NB4 (cell line): ENCODE results near the gene TMEM151A.

Source experiments
- DNase-seq: peaks from one replicate; pipeline ENCODE4 v3.0.0; 2010; ENCODE audit warnings: low read depth
- H3K4me3 ChIP-seq: one replicate; pipeline ENCODE4 v1.5.1; 2011; ENCODE audit warnings: mild to moderate bottlenecking, low read depth, low read length, moderate library complexity
- MYC ChIP-seq: IDR thresholded peaks from 2 replicates; pipeline ENCODE4 v1.6.1; 2011; ENCODE audit warnings: low read depth, low read length
- POLR2A ChIP-seq: IDR thresholded peaks from 2 replicates; pipeline ENCODE4 v1.6.1; 2011; ENCODE audit warnings: mild to moderate bottlenecking; ENCODE audit not compliant: insufficient read length; ENCODE audit errors: extremely low read depth
- TF ChIP-seq, protein P1 (sequence below): IDR thresholded peaks from one replicate; pipeline ENCODE4 v1.5.1; 2012; ENCODE audit warnings: low read depth, low read length
- TF ChIP-seq, protein P2 (sequence below): IDR thresholded peaks from 2 replicates; pipeline ENCODE4 v1.6.1; 2011; ENCODE audit warnings: low read depth, low read length

Gene TMEM151A

DNA sequence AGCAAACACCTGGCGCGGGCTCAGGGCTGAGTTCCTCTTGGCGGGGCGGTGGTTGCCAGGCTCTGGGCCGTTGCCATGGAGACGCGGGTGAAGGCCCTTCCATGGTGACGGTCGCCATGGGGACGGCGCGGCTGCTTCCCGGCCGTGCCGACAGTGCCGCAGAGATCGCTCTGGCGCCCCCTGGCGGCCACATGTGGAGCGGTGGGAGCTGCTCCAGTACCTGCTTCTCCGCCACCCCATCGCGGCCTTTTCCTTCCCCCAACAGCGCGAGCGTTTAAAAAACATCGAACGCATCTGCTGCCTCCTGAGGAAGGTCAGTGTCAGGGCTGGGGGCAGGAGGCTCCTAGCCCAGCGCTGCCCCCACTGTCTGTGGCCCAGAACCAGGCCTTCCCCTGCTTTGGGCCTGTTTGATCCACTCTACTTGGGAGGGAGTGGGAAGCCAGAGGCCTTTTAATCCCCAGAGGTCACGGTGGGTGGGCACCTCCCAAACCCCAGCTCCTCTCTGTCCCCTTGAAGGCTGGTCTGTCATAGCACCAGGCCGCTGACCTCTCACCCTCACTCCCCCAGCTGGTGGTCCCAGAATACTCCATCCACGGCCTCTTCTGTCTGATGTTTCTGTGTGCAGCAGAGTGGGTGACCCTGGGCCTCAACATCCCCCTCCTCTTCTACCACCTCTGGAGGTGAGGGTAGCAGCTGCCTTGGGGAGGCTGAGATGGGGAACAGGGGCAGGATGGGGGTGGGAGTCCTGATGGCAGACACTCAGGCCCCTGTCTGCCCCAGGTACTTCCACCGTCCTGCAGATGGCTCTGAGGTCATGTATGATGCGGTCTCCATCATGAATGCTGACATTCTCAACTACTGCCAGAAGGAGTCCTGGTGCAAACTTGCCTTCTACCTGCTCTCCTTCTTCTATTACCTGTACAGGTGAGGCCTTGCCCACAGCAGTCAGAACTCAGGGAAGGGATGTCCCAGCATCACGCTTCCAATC lies 8.9 kb upstream of the TMEM151A start:
- TF ChIP-seq, protein P1, sequence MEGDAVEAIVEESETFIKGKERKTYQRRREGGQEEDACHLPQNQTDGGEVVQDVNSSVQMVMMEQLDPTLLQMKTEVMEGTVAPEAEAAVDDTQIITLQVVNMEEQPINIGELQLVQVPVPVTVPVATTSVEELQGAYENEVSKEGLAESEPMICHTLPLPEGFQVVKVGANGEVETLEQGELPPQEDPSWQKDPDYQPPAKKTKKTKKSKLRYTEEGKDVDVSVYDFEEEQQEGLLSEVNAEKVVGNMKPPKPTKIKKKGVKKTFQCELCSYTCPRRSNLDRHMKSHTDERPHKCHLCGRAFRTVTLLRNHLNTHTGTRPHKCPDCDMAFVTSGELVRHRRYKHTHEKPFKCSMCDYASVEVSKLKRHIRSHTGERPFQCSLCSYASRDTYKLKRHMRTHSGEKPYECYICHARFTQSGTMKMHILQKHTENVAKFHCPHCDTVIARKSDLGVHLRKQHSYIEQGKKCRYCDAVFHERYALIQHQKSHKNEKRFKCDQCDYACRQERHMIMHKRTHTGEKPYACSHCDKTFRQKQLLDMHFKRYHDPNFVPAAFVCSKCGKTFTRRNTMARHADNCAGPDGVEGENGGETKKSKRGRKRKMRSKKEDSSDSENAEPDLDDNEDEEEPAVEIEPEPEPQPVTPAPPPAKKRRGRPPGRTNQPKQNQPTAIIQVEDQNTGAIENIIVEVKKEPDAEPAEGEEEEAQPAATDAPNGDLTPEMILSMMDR, result peak; percentile 94
- peak; percentile 27 for TF ChIP-seq POLR2A
- peak; percentile 79 for TF ChIP-seq MYC
- TF ChIP-seq, protein P2, sequence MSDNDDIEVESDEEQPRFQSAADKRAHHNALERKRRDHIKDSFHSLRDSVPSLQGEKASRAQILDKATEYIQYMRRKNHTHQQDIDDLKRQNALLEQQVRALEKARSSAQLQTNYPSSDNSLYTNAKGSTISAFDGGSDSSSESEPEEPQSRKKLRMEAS, result peak; percentile 89
- H3K4me3 ChIP-seq, result no peak overlapping the region
- peak; percentile 96 for DNase-seq

DNA sequence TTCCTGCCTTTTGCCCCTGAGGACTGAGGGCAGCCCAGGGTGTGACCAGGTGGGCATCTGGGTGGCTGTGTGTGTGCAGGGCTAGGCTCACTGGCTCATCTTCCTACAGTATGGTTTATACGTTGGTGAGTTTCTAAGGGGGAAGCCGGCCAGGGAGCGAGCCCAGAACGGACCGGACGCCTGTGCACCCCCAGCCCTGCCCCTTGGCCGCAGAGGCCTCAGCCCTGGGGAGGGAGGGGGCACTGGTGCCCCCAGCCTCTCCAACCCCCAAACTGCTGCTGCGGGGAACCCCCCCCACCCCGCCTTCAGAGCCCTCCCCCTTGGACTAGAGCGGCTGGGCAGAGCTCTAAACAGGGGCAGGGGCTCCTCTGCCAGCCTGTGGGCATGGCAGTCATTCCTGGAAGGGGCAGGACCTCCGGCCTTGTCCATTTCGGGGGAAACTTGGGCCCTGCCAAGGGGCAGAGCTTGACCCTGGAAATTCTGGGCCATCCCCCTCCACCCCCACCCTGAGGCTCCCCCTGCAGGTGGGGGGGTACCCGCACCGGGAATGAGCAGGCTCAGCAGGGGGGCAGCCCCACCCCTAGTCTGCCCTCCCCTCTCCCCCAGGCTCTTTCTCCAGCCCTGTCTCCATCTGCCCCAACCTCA lies 8.1 kb upstream of the TMEM151A start:
- TF ChIP-seq, protein P2, result no peak
- TF ChIP-seq MYC, result no peak
- no peak for TF ChIP-seq POLR2A
- TF ChIP-seq, protein P1, result peak; percentile 1
- DNase-seq, result no peak
- no peak overlapping the region for H3K4me3 ChIP-seq

DNA sequence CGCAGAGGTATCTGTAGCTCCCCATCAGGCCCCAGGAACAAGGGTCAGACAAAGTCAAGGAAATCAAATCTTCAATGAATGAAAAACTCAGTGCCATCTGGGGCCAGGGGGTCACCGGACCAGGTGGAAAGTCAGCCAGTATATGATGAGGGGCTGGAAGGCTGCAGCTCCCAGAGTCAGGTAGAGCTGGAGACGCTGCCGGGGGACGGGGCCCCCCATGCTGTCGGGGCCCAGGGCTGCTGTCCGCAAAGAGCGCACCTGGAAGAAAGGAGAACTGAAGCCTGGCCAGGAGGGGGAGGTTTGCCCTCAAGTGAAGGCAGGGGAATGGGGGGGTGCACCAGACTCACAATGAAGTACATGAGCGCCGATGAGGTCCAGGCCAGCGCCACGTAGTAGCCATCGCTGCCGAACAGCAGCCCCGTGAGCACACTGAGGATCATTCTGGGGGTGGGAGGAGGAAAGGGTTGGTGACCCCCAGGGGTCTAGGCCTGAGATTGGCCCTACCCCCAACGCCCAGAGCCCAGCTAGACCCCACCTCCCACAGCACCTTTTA lies 7.1 kb upstream of the TMEM151A start:
- DNase-seq, result no peak
- no peak overlapping the region for H3K4me3 ChIP-seq
- TF ChIP-seq MYC, result no peak

DNA sequence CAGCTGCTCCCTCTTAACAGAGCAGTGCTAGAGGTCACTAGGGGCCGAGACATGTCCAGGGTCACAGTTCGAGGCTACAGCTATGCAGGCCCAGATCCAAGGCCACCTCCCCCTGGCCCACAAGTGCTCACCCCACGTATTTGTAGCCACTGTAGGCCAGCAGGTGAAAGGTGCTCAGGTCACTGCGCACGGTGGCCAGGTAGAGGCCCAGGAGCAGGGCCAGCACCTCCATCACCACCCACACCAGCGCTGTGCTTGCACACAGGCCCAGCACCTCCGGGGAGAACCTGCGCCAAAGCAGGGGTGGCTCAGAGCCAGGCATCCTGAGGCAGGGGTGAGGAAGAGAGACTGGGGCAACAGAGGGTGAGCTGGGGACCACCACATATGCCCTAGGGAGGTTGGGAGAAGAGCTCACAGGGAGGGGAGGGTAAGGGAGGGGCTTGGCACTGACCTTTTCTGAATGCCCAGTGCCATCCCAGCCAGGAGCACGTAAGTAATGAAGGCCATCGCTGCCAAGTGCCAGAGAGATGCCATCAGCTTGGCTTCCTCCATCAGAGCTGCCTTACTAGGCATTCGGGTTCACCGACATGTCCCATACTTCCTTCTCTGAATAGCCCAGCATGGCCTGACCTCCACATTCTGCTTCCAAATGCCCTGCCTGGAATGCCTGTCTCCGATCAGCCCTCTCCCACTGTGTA lies 6.3 kb upstream of the TMEM151A start:
- TF ChIP-seq POLR2A (no peak), MYC (no peak)
- no peak for DNase-seq
- no peak overlapping the region for H3K4me3 ChIP-seq

DNA sequence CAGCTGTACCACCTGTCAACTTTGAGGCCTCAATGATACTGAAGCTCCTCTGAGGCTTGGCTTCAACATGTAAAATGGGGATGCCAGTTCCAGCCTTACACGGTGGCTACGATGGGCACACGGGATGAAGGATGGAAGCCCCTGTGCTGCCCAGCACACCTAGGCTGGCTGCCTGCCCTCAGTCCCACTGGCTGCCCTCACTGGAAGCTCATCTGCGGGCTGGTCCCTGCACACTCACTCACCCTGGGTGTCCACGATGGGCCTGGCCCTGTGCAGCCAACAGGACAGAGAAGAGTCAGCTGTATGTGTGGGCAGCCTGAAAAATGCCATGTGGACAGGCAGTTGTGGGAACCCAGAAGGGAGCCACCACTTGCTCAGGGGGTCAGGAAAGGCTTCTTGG lies 5.0 kb upstream of the TMEM151A start:
- TF ChIP-seq POLR2A (no peak), MYC (no peak)
- TF ChIP-seq, protein P2, result no peak
- TF ChIP-seq, protein P1, result no peak
- no peak overlapping the region for H3K4me3 ChIP-seq
- no peak for DNase-seq

DNA sequence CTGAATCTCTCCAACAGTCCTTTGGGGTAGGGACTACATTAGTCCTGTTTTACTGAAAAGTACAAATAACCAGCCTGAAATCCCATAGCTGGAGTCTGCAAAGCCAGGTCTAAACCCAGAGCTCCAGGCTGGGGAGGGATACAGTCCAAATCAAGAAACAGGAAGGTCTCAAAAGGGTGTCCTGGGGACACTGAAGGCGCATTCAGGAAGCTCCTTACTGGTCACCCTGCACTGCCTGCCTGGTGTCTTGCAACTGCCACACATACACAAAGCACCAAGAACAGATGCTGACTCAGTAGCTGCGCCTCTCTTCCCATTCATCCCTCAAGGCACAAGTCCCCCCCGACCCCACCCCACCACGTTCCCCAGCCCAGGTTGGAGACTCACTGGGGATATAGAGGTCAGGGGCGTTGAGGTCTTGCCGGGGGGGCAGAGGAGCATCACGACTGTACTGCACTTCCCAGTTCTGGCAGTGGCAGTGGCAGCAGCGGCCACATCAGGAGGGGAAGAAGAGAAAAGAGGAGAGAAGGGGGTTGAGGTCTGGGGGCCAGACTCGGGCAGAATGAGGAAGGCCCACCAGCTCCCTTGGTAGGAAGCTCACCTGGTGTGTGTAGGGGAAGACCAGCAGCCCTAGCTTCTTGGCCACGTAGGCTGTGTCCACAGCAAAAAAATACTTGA lies 4.3 kb upstream of the TMEM151A start:
- TF ChIP-seq POLR2A (no peak), MYC (no peak)
- TF ChIP-seq, protein P1, result no peak
- TF ChIP-seq, protein P2, result no peak
- H3K4me3 ChIP-seq, result no peak overlapping the region
- no peak for DNase-seq
